Sigmoid colon (tissue), 7 donors: ENCODE data around the gene KCNQ5. TPM values are rescaled to one million over a fixed set of nuclear protein-coding genes. Genes with fewer than 3 reads are reported as not detected.

Experiments used
- DNase-seq: peaks from one replicate; pipeline ENCODE4 v3.0.0-alpha.2; 2019
- H3K27ac ChIP-seq, 4 donors: fragments of 200-600 bp; sonication (generic); one replicate each; pipeline ENCODE4 v1.5.1; 2016 to 2019; ENCODE audit warnings: mild to moderate bottlenecking in 1 of 4
- H3K27me3 ChIP-seq, 3 donors: fragments of 200-600 bp; sonication (generic); one replicate each; pipeline ENCODE4 v1.5.1; 2019; ENCODE audit warnings: mild to moderate bottlenecking in 1 of 3
- H3K36me3 ChIP-seq, 4 donors: fragments of 200-600 bp; sonication (generic); one replicate each; pipeline ENCODE4 v1.5.1; 2016 to 2019
- H3K4me1 ChIP-seq, 4 donors: fragments of 200-600 bp; sonication (generic); one replicate each; pipeline ENCODE4 v1.5.1; 2017 to 2019
- H3K4me3 ChIP-seq, 4 donors: fragments of 200-600 bp; sonication (generic); one replicate each; pipeline ENCODE4 v1.5.1; 2017 to 2019; ENCODE audit warnings: mild to moderate bottlenecking in 2 of 4, moderate library complexity in 1 of 4
- H3K9me3 ChIP-seq, 4 donors: fragments of 200-600 bp in 3 of 4; sonication (generic) in 3 of 4; one replicate each; pipeline versions ENCODE4 v1.5.1 to v1.6.1; 2013 to 2019
- EP300 ChIP-seq, 4 donors: sonication (generic); formaldehyde crosslinking; IDR thresholded peaks; one replicate each; pipeline ENCODE4 v1.6.1; 2017; ENCODE audit warnings: antibody characterized with exemption in 4 of 4
- POLR2A ChIP-seq, 2 donors: fragments of 450-650 bp; IDR thresholded peaks; one replicate each; pipeline ENCODE4 v1.6.1; 2016; ENCODE audit warnings: antibody characterized with exemption in 2 of 2, mild to moderate bottlenecking in 2 of 2, moderate library complexity in 2 of 2
- POLR2AphosphoS5 ChIP-seq, 4 donors: sonication (generic); formaldehyde crosslinking; IDR thresholded peaks; one replicate each; pipeline ENCODE4 v1.6.1; 2017; ENCODE audit warnings: antibody characterized with exemption in 4 of 4
- WGBS, 2 donors: extraction: QIAGEN DNeasy Blood & Tissue Kit; methylation state at CpG; one replicate each; pipeline ENCODE4 v1.1.7; 2013; 5-methylcytosine and 5-hydroxymethylcytosine counted together
- intact Hi-C: fragments of 100-400 bp; cut with DNase I; formaldehyde crosslinking; loops from one replicate; pipeline ENCODE4 v1.15.1; 2023
- polyA plus RNA-seq, 3 donors: library from polyadenylated mRNA; stranded (reverse); fragments of 200-250 nt; gene quantifications; one replicate each; pipeline ENCODE4 v1.2.3, GENCODE V29; 2013
- total RNA-seq, 4 donors: library from RNA; depleted of rRNA; stranded (reverse); fragments of >200 nt; gene quantifications; one replicate each; pipeline ENCODE4 v1.1.0, GENCODE V29; 2016
- TF ChIP-seq, protein P1 (sequence below), 4 experiments: fragments of 450-650 bp in 3 of 4; fragments of 200-600 bp in 1 of 4; IDR thresholded peaks; one replicate each; pipeline ENCODE4 v1.5.1; 2016 to 2019; ENCODE audit warnings: antibody characterized with exemption in 4 of 4, mild to moderate bottlenecking in 3 of 4, moderate library complexity in 2 of 4
- donor health status: healthy with polysubstance abuse.
- donor health status: Bipolar disorder and iron deficiency.
- donor health status: healthy.

The KCNQ5 gene
- total and polyA plus RNA-seq, 7 donors = 0.49 to 2.1 (median 1.1) TPM; not detected in 2

DNA sequence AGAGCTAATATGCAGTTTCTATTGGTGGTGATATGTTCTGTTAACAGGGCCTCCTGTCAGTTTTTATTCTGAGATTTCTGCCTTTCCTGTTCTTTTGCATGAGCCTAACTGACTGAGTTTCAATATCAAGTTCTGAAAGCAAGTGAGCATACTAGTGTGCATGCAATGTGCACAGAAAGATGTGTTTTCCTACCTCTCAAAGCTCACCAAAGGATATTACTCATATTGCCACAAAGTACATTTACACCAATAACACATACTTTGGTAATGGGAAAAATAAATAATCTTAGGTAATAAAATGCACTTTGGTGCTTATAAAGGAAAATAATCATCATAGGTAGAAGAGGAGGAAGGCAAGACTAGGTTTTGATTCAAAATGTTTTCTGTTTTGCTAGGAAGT, 408.4 kb downstream of the KCNQ5 start:
- Histone ChIP-seq H3K36me3 (no peaks in the 10 kb centered on the region), H3K27me3 (no peaks in the 10 kb centered on the region), H3K9me3 (no peaks in the 10 kb centered on the region), H3K4me3 (no peak overlapping the region), H3K4me1 (no peaks in the 10 kb centered on the region), H3K27ac (no peak overlapping the region)
- intact Hi-C loops = no loop called here
- no peak for DNase-seq
- TF ChIP-seq POLR2A (IDR thresholded peaks at IDR 0.05) = no peak
- no peak for TF ChIP-seq POLR2AphosphoS5 (IDR thresholded peaks at IDR 0.05)
- TF ChIP-seq, protein P1, sequence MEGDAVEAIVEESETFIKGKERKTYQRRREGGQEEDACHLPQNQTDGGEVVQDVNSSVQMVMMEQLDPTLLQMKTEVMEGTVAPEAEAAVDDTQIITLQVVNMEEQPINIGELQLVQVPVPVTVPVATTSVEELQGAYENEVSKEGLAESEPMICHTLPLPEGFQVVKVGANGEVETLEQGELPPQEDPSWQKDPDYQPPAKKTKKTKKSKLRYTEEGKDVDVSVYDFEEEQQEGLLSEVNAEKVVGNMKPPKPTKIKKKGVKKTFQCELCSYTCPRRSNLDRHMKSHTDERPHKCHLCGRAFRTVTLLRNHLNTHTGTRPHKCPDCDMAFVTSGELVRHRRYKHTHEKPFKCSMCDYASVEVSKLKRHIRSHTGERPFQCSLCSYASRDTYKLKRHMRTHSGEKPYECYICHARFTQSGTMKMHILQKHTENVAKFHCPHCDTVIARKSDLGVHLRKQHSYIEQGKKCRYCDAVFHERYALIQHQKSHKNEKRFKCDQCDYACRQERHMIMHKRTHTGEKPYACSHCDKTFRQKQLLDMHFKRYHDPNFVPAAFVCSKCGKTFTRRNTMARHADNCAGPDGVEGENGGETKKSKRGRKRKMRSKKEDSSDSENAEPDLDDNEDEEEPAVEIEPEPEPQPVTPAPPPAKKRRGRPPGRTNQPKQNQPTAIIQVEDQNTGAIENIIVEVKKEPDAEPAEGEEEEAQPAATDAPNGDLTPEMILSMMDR (IDR thresholded peaks at IDR 0.05) = no peak
- TF ChIP-seq EP300 (IDR thresholded peaks at IDR 0.05) = no peak

DNA sequence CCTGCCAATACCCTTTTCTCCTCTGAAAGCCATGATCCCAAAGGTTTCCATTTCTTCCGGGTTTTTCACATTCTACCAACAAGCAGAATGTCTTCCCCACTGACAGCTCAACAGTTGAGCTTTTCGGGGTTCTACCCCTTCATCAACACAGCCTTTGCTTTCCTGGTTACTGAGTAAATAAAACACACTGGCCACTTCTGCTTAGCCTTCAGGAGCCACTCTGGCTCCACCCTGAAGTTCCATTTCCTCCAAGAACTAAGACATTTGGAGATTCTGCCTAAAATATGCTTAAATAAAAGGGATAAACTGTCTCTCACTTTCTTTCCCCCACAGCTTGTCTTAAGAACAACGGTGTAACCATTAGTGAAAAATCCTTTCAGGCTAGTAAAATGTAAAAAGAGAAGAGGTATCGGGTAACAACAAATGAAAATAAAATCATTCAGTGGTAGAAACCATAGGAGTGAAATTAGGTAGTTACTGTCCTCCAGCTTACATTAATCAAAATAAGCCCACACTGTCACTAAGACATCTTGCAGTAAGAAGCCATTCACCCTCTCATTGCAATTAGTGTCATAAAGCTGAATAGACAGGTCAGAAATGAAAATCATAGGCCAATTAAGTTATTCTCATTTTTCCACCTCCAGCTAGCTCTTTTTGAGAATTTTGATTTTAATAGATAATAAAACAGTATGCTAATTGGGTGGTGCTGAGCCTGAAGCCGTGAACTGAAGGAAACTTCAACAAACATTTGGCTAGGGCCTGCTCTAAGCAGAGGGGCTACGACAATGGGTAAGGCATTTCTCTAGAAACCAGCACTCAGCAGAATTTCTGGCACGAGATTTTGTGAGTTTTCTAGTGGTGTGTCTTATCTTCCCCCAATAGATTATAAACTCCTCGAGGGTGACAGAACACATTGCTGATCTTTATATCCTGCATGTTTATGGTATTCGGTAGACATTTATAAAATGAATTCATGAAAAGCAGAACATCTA, 409.2 kb downstream of the KCNQ5 start:
- no peak for TF ChIP-seq POLR2AphosphoS5 (IDR thresholded peaks at IDR 0.05)
- TF ChIP-seq POLR2A (IDR thresholded peaks at IDR 0.05) = no peak
- no peak for TF ChIP-seq EP300 (IDR thresholded peaks at IDR 0.05)
- TF ChIP-seq, protein P1 (IDR thresholded peaks at IDR 0.05) = no peak

DNA sequence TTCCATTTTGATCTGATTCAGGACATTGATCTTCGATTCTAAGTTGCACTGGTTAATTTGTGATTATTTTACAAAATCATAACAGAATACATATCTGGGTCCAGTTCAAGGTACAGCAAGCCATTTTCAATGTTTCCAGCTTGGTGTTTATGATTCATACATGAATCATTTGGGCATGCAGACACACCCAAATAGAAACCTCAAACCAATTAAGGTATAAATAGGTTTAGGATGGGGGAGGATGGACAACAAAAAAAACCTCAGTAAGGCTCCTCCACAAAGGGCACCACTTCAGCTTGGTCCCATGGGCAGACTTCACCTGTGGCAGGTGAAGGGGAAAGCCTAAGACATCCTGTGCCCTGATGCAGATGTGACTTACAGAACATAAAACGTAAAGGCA, 410.7 kb downstream of the KCNQ5 start:
- no peaks in the 10 kb centered on the region for H3K9me3 ChIP-seq
- no peaks in the 10 kb centered on the region for H3K27me3 ChIP-seq
- DNase-seq = no peak
- H3K36me3 ChIP-seq = no peaks in the 10 kb centered on the region
- TF ChIP-seq POLR2AphosphoS5 (IDR thresholded peaks at IDR 0.05) (no peak), POLR2A (IDR thresholded peaks at IDR 0.05) (no peak), EP300 (IDR thresholded peaks at IDR 0.05) (no peak)
- TF ChIP-seq, protein P1 (IDR thresholded peaks at IDR 0.05) = no peak
- 85 to 90% methylated on average over 2 of the region's 2 CpGs for WGBS, 2 donors
- no peak overlapping the region for H3K27ac ChIP-seq
- no peaks in the 10 kb centered on the region for H3K4me1 ChIP-seq
- H3K4me3 ChIP-seq = no peak overlapping the region
- intact Hi-C loops = no loop called here

More for the DNA sequence above, 409.2 kb downstream of the KCNQ5 start:
- H3K27me3 ChIP-seq = no peaks in the 10 kb centered on the region
- H3K4me1 ChIP-seq = no peaks in the 10 kb centered on the region
- no peak overlapping the region for H3K4me3 ChIP-seq
- DNase-seq = no peak
- no peaks in the 10 kb centered on the region for H3K36me3 ChIP-seq
- intact Hi-C loops = no loop called here
- H3K27ac ChIP-seq = no peak overlapping the region
- H3K9me3 ChIP-seq = no peaks in the 10 kb centered on the region
- 61 to 74% methylated on average over 9 of the region's 9 CpGs for WGBS, 2 donors

DNA sequence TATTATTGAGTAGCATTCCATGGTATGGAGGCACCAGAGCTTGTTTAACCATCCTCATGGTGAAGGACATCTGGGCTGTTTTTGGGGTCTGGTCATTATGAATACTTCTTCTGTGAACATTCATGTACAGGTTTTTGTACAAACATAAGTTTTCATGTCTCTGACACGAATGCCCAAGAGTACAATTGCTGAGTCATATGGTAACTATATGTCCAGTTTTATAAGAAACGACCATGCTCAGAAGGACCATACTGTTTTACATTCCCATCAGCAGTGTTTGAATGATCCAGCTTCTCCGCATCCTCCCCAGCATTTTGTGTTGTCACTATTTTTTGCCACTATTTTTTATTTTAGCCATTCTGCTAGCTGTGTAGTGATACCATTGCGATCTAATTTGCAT, 414.8 kb downstream of the KCNQ5 start:
- 80 to 88% methylated on average over 4 of the region's 4 CpGs for WGBS, 2 donors
- Histone ChIP-seq H3K4me1 (no peaks in the 10 kb centered on the region), H3K9me3 (peaks cover 0 to 5% (median 2%) of the 10 kb centered on the region in 4 donors), H3K4me3 (no peak overlapping the region), H3K27ac (no peak overlapping the region), H3K36me3 (no peaks in the 10 kb centered on the region), H3K27me3 (no peaks in the 10 kb centered on the region)
- TF ChIP-seq, protein P1 (IDR thresholded peaks at IDR 0.05) = no peak
- TF ChIP-seq POLR2AphosphoS5 (IDR thresholded peaks at IDR 0.05) = no peak
- TF ChIP-seq POLR2A (IDR thresholded peaks at IDR 0.05) = no peak
- TF ChIP-seq EP300 (IDR thresholded peaks at IDR 0.05) = no peak
- intact Hi-C loops = no loop called here
- no peak for DNase-seq
